Measurements from ENCODE around the gene NMU.
"Not testable (repeated sequence)": the region's sequence is repeated elsewhere in the genome, so short reads cannot be mapped to it uniquely, and the experiment has no call there.

Gene NMU

GRCh38 chr4:55560096-55560495, 76.0 kb downstream of the NMU start:
- DNase-seq (ENCODE audit: low read depth in 3 of 3), result no peak

GRCh38 chr4:55554453-55555030, 81.6 kb downstream of the NMU start:
- DNase-seq (ENCODE audit: low read depth in 3 of 3), result no peak

GRCh38 chr4:55553441-55554201, 82.5 kb downstream of the NMU start:
- no peak for DNase-seq (ENCODE audit: low read depth in 3 of 3)

- DNase-seq (ENCODE audit: low read depth in 3 of 3), result not testable (repeated sequence)
Observed at GRCh38 chr4:55551964-55552363, 84.1 kb downstream of the NMU start.

GRCh38 chr4:55549888-55550287, 86.2 kb downstream of the NMU start:
- DNase-seq (ENCODE audit: low read depth in 3 of 3), result no peak

GRCh38 chr4:55547918-55548317, 88.2 kb downstream of the NMU start:
- DNase-seq (ENCODE audit: low read depth in 3 of 3), result no peak

- DNase-seq (ENCODE audit: low read depth in 3 of 3), result no peak
Observed at GRCh38 chr4:55547466-55547770, 88.7 kb downstream of the NMU start.

GRCh38 chr4:55546756-55547465, 89.2 kb downstream of the NMU start, which contains the start of gene CLOCK:
TSS of gene CLOCK (minus strand) at chr4:55546909. CDS start at chr4:55482785, 64,124 bp downstream.
- peak; percentile 69 to 80 (median 71) for DNase-seq (ENCODE audit: low read depth in 3 of 3)

GRCh38 chr4:55546506-55546755, 89.7 kb downstream of the NMU start:
- no peak for DNase-seq (ENCODE audit: low read depth in 3 of 3)

- peak; percentile 23 to 45 (median 37) for DNase-seq (ENCODE audit: low read depth in 3 of 3)
Observed at GRCh38 chr4:55545641-55546505, 90.2 kb downstream of the NMU start.
